Osteoblast (primary cell): ENCODE data around the gene NUDT1. TPM values are rescaled to one million over a fixed set of nuclear protein-coding genes. Genes with fewer than 3 reads are reported as not detected.

Source experiments
- DNase-seq: peaks from one replicate; pipeline ENCODE4 v3.0.0; 2011; ENCODE audit warnings: low spot score, mixed read lengths; ENCODE audit not compliant: insufficient read length; ENCODE audit errors: missing footprints
- H2AFZ ChIP-seq: 2 replicates; pipeline ENCODE4 v1.6.0; 2011; ENCODE audit warnings: mild to moderate bottlenecking, low read length
- H3K27ac ChIP-seq: 2 replicates; pipeline ENCODE4 v1.5.1; 2011; ENCODE audit warnings: mild to moderate bottlenecking, low read depth, low read length, moderate library complexity
- H3K27me3 ChIP-seq: 2 replicates; pipeline ENCODE4 v1.6.0; 2012; ENCODE audit warnings: mild to moderate bottlenecking, control low read depth, inconsistent platforms, low read length, moderate library complexity; ENCODE audit not compliant: insufficient read depth
- H3K36me3 ChIP-seq: 2 replicates; pipeline ENCODE4 v1.5.1; 2011; ENCODE audit warnings: mild to moderate bottlenecking, low read length, control low read depth, moderate library complexity; ENCODE audit not compliant: insufficient read depth
- H3K4me1 ChIP-seq: 2 replicates; pipeline ENCODE4 v1.5.1; 2011; ENCODE audit warnings: mild to moderate bottlenecking, low read length, control low read depth, moderate library complexity; ENCODE audit not compliant: insufficient read depth
- H3K4me2 ChIP-seq: 2 replicates; pipeline ENCODE4 v1.6.0; 2011; ENCODE audit warnings: mild to moderate bottlenecking, low read length; ENCODE audit not compliant: insufficient read depth
- H3K4me3 ChIP-seq: fragments of 200-600 bp; sonication (generic); 3 replicates; pipeline ENCODE4 v1.5.1; 2012; ENCODE audit warnings: mild to moderate bottlenecking, low read length, inconsistent platforms; ENCODE audit not compliant: insufficient read depth
- H3K79me2 ChIP-seq: 2 replicates; pipeline ENCODE4 v1.6.0; 2012; ENCODE audit warnings: mild to moderate bottlenecking, low read length, control low read depth, inconsistent platforms; ENCODE audit not compliant: insufficient read depth
- H3K9me3 ChIP-seq: 2 replicates; pipeline ENCODE4 v1.5.1; 2011; ENCODE audit warnings: low read depth, low read length, control low read depth
- H4K20me1 ChIP-seq: 2 replicates; pipeline ENCODE4 v1.6.0; 2012; ENCODE audit warnings: mild to moderate bottlenecking, low read length, control low read depth; ENCODE audit not compliant: insufficient read depth
- total RNA-seq: library from RNA; depleted of rRNA; stranded (reverse); fragments of >200 nt; gene quantifications from 2 replicates; pipeline ENCODE4 v1.2.3, GENCODE V29; 2012
- TF ChIP-seq, protein P1 (sequence below): IDR thresholded peaks from 2 replicates; pipeline ENCODE4 v1.5.1; 2011; ENCODE audit warnings: mild to moderate bottlenecking, low read depth, low read length, moderate library complexity; ENCODE audit errors: extremely low read depth

NUDT1 gene
- total RNA-seq, 1 donor, result 18.5 TPM

DNA sequence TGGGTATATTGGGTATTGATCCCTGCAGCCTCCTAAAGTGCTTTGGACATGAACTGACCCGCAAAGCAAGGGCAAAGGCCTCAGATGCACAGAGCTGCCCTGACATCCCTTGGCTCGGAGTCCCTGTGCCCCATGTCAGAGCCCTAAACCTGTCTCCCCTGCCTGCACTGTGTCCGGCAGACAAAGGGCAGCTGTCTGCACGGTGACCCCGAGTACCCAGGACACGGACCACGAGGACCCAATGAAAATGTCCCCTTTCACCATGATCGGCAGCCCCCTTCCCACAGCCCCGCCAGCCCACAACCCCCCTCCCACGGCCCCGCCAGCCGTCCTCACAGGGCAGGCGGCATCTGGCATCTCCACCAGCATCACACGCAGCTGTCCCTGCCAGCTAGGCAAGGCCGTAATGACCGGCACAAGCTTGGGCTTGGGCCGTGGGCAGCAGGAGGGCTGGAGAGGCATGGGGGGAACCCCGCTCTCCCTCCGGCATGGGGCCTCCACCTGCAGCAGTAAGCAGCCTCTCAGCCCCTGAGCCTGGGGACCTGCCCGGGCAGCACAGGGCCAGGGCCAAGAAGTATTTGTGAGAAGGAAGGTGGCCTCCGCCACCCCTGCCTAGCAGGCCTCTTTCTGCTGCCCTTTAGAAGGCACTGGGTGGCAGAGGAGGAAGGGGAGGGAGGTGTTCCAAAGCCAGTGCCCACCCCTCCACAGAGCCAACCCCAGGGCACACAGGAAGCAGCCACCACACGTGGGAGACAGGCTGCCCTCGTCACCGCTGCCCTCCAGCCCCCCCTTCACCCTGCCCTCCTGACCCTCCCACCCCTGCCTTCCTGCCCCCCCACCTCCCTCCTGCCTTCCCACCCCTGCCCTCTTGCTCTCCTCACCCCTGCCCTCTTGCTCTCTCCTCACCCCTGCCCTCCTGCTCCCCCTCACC is 10.1 kb downstream of the NUDT1 start:
- no peak overlapping the region for H3K4me3 ChIP-seq
- H3K27me3 ChIP-seq, result no peaks in the 10 kb centered on the region
- no peaks in the 10 kb centered on the region for H4K20me1 ChIP-seq
- H3K9me3 ChIP-seq, result no peaks in the 10 kb centered on the region
- peaks cover 3% of the 10 kb centered on the region for H3K79me2 ChIP-seq
- no peak overlapping the region for H2AFZ ChIP-seq
- H3K27ac ChIP-seq, result no peak overlapping the region
- TF ChIP-seq, protein P1, sequence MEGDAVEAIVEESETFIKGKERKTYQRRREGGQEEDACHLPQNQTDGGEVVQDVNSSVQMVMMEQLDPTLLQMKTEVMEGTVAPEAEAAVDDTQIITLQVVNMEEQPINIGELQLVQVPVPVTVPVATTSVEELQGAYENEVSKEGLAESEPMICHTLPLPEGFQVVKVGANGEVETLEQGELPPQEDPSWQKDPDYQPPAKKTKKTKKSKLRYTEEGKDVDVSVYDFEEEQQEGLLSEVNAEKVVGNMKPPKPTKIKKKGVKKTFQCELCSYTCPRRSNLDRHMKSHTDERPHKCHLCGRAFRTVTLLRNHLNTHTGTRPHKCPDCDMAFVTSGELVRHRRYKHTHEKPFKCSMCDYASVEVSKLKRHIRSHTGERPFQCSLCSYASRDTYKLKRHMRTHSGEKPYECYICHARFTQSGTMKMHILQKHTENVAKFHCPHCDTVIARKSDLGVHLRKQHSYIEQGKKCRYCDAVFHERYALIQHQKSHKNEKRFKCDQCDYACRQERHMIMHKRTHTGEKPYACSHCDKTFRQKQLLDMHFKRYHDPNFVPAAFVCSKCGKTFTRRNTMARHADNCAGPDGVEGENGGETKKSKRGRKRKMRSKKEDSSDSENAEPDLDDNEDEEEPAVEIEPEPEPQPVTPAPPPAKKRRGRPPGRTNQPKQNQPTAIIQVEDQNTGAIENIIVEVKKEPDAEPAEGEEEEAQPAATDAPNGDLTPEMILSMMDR, result no peak
- DNase-seq, result no peak
- H3K4me1 ChIP-seq, result peaks cover 20% of the 10 kb centered on the region
- no peak overlapping the region for H3K4me2 ChIP-seq
- peaks cover 3% of the 10 kb centered on the region for H3K36me3 ChIP-seq

GRCh38 chr7:2253021-2253420 is 11.0 kb downstream of the NUDT1 start:
- Histone ChIP-seq H3K79me2 (peaks cover 3% of the 10 kb centered on the region), H3K4me1 (peaks cover 20% of the 10 kb centered on the region), H3K4me2 (no peak overlapping the region), H3K27me3 (no peaks in the 10 kb centered on the region), H2AFZ (no peak overlapping the region), H3K27ac (no peak overlapping the region), H3K9me3 (no peaks in the 10 kb centered on the region), H3K4me3 (no peak overlapping the region), H4K20me1 (no peaks in the 10 kb centered on the region), H3K36me3 (peaks cover 3% of the 10 kb centered on the region)
- TF ChIP-seq, protein P1, result no peak
- DNase-seq, result no peak

- TF ChIP-seq, protein P1, result no peak
- Histone ChIP-seq H3K4me3 (no peak overlapping the region), H3K79me2 (peaks cover 3% of the 10 kb centered on the region), H3K9me3 (no peaks in the 10 kb centered on the region), H2AFZ (no peak overlapping the region), H3K4me1 (peaks cover 14% of the 10 kb centered on the region), H3K27ac (no peak overlapping the region), H4K20me1 (no peaks in the 10 kb centered on the region), H3K36me3 (peaks cover 3% of the 10 kb centered on the region), H3K27me3 (no peaks in the 10 kb centered on the region), H3K4me2 (no peak overlapping the region)
- no peak for DNase-seq
These were observed 11.7 kb downstream of the NUDT1 start for GRCh38 chr7:2253525-2254244.
